GM12878 (cell line): ENCODE measurements around the gene USP12. TPM values are rescaled to one million over a fixed set of nuclear protein-coding genes. Genes with fewer than 3 reads are reported as not detected.

ENCODE experiments used
- ATAC-seq: fragments of 200-7000 bp; cut with Tn5 transposase; 3 replicates; pipeline ENCODE4 v1.9.1; 2020; ENCODE audit warnings: mild to moderate bottlenecking, moderate library complexity
- BruUV-seq: library from RNA; stranded (reverse); fragments of 400-500 nt; replicated peaks from 2 replicates; lab custom pipeline; 2021; lab: Mats Ljungman, UMichigan
- CTCF ChIA-PET: fragments of 300-600 bp; sonication (Branson Sonifier 250); formaldehyde crosslinking; extraction: SDS; loops from one replicate; lab custom pipeline; 2021; ENCODE audit warnings: inconsistent platforms; lab: Yijun Ruan, JAX
- POLR2A ChIA-PET: fragments of 350-600 bp; formaldehyde crosslinking; extraction: SDS; loops from one replicate; lab custom pipeline; 2021; ENCODE audit warnings: inconsistent platforms; lab: Charles Lee
- RAD21 ChIA-PET: fragments of 300-600 bp; sonication (Branson Sonifier 250); formaldehyde crosslinking; loops from one replicate; lab custom pipeline; 2023; ENCODE audit warnings: antibody characterized with exemption; ENCODE audit not compliant: unreplicated experiment; lab: Charles Lee
- SMC1A ChIA-PET: fragments of 300-600 bp; sonication (Branson Sonifier 250); formaldehyde crosslinking; loops from one replicate; lab custom pipeline; 2023; ENCODE audit not compliant: unreplicated experiment, uncharacterized antibody; lab: Charles Lee
- DNase-seq: peaks from one replicate; pipeline ENCODE4 v3.0.0-alpha.2; 2011; ENCODE audit warnings: low read depth, low spot score
- FAIRE-seq: peaks from 3 replicates; lab custom pipeline; 2011; peaks lifted over from hg19 to GRCh38; lab: Jason Lieb, UNC
- H2AFZ ChIP-seq: 2 replicates; pipeline ENCODE4 v1.6.0; 2011; ENCODE audit warnings: low read depth, low read length, control low read depth; ENCODE audit not compliant: control insufficient read depth
- H3K27ac ChIP-seq: 2 replicates; pipeline ENCODE4 v1.5.1; 2011; ENCODE audit warnings: control low read depth; ENCODE audit not compliant: control insufficient read depth, insufficient read depth
- H3K27me3 ChIP-seq, 2 experiments: replicated peaks in 1 of 2; 2 replicates each; pipeline versions ENCODE4 v1.6.0 to v1.6.1; 2011; ENCODE audit warnings: low read length in 1 of 2; ENCODE audit not compliant: control insufficient read depth in 2 of 2, insufficient read depth in 2 of 2
- H3K36me3 ChIP-seq, 2 experiments: 2 replicates each; pipeline ENCODE4 v1.5.1; 2011; ENCODE audit warnings: low read length in 1 of 2; ENCODE audit not compliant: control insufficient read depth in 2 of 2, insufficient read depth in 2 of 2
- H3K4me1 ChIP-seq: 2 replicates; pipeline ENCODE4 v1.6.1; 2011; ENCODE audit warnings: mild to moderate bottlenecking, low read length, moderate library complexity, mixed read lengths; ENCODE audit not compliant: control insufficient read depth, insufficient read depth
- H3K4me2 ChIP-seq: 2 replicates; pipeline ENCODE4 v1.6.0; 2011; ENCODE audit warnings: control low read depth; ENCODE audit not compliant: control insufficient read depth, insufficient read depth
- H3K4me3 ChIP-seq: fragments of 200-600 bp; sonication (generic); 2 replicates; pipeline ENCODE4 v1.5.1; 2016
- H3K79me2 ChIP-seq: 2 replicates; pipeline ENCODE4 v1.6.0; 2011; ENCODE audit warnings: low read length; ENCODE audit not compliant: control insufficient read depth, insufficient read depth
- H3K9ac ChIP-seq: 2 replicates; pipeline ENCODE4 v1.8.0; 2011; ENCODE audit warnings: low read length, control low read depth, mixed read lengths; ENCODE audit not compliant: control insufficient read depth, insufficient read depth
- H3K9me3 ChIP-seq: replicated peaks from 3 replicates; pipeline ENCODE4 v1.5.1; 2011; ENCODE audit warnings: mild to moderate bottlenecking, low read length; ENCODE audit not compliant: control insufficient read depth, insufficient read depth
- H4K20me1 ChIP-seq: 2 replicates; pipeline ENCODE4 v1.6.0; 2011; ENCODE audit not compliant: control insufficient read depth, insufficient read depth
- CEBPB ChIP-seq, 2 experiments: fragments of 150-350 bp in 1 of 2; IDR thresholded peaks; 2 replicates each; pipeline ENCODE4 v1.6.1; 2012 to 2014; ENCODE audit warnings: low read depth in 2 of 2, low read length in 2 of 2, borderline replicate concordance in 1 of 2, inconsistent platforms in 1 of 2
- IKZF1 ChIP-seq: fragments of 450-650 bp; conservative IDR thresholded peaks from 2 replicates; pipeline ENCODE4 v1.6.1; 2017; ENCODE audit warnings: antibody characterized with exemption, mild to moderate bottlenecking
- NR2F1 ChIP-seq: fragments of 450-650 bp; conservative IDR thresholded peaks from 2 replicates; pipeline ENCODE4 v1.6.1; 2017; ENCODE audit warnings: mild to moderate bottlenecking
- PKNOX1 ChIP-seq: fragments of 450-650 bp; IDR thresholded peaks from 2 replicates; pipeline ENCODE4 v1.6.1; 2016; ENCODE audit warnings: mild to moderate bottlenecking
- POLR2AphosphoS5 ChIP-seq: IDR thresholded peaks from 2 replicates; pipeline ENCODE4 v1.6.1; 2011; ENCODE audit warnings: mild to moderate bottlenecking, low read length, inconsistent platforms
- STAT3 ChIP-seq: IDR thresholded peaks from 2 replicates; pipeline ENCODE4 v1.6.1; 2011; ENCODE audit warnings: low read depth, low read length, improper control_type of control experiment
- ZBED1 ChIP-seq: IDR thresholded peaks from 2 replicates; pipeline ENCODE4 v1.6.1; 2016; ENCODE audit warnings: borderline replicate concordance
- ZNF217 ChIP-seq: fragments of 450-650 bp; IDR thresholded peaks from 2 replicates; pipeline ENCODE4 v1.6.1; 2017; ENCODE audit warnings: antibody characterized with exemption, mild to moderate bottlenecking
- ZNF24 ChIP-seq: fragments of 450-650 bp; IDR thresholded peaks from 2 replicates; pipeline ENCODE4 v1.6.1; 2017; ENCODE audit warnings: antibody characterized with exemption, mild to moderate bottlenecking
- WGBS: methylation state at CpG from one replicate; pipeline ENCODE4 v1.1.6; 2016; ENCODE audit warnings: low lambda C conversion rate; ENCODE audit not compliant: insufficient replicate concordance, insufficient coverage; ENCODE audit errors: missing lambda C conversion rate; 5-methylcytosine and 5-hydroxymethylcytosine counted together
- in situ Hi-C: fragments of 300-500 bp; cut with MboI; formaldehyde crosslinking; loops from 9 replicates; pipeline ENCODE4 v1.14.3; 2018; ENCODE audit warnings: mixed read lengths
- intact Hi-C: fragments of 100-400 bp; cut with micrococcal nuclease; formaldehyde crosslinking; loops from one replicate; pipeline ENCODE4 v1.14.2; 2022; ENCODE audit not compliant: unreplicated experiment
- polyA plus RNA-seq, 11 experiments: library from polyadenylated mRNA; depleted of rRNA in 4 of 11; unstranded in 6 of 11; stranded (reverse) in 5 of 11; fragments of >200 nt; fragmentation: Nextera tagmentation in 4 of 11; fragmentation: Illumina TruSeq in 1 of 11; extraction: Ambion mirVana in 4 of 11; extraction: Trizol in 1 of 11; gene quantifications; 1 replicate in 1 of 11; 2 replicates in 10 of 11; pipeline versions ENCODE4 v1.2.1 to v1.2.3, GENCODE V29; 2011 to 2016; ENCODE audit warnings: inconsistent platforms in 2 of 11, missing spikeins in 2 of 11, low read depth in 1 of 11
- total RNA-seq, 4 experiments: library from RNA; depleted of rRNA in 3 of 4; stranded (reverse); fragments of >200 nt in 3 of 4; fragmentation: Illumina TruSeq in 1 of 4; extraction: Trizol in 1 of 4; gene quantifications; 2 replicates each; pipeline versions ENCODE4 v1.2.1 to v1.2.3, GENCODE V29; 2013 to 2021

USP12 gene
- total and polyA plus RNA-seq, 10 of the 15 experiments (the other 5 are each of a cell fraction or from before 2014, with no cell fraction given), result 3.5 to 32.2 (median 24.6) TPM

- FAIRE-seq, result no peak
- TF ChIP-seq POLR2AphosphoS5, result no peak
- no peak for TF ChIP-seq STAT3
- no peak for TF ChIP-seq PKNOX1
- no peak for TF ChIP-seq CEBPB (IDR thresholded peaks at IDR 0.05; ENCODE audit: borderline replicate concordance in 1 of 2, low read depth in 2 of 2, low read length in 2 of 2)
- no peak for TF ChIP-seq NR2F1
- no peak for TF ChIP-seq ZBED1
- TF ChIP-seq IKZF1, result no peak
- Histone ChIP-seq H3K9me3 (no peaks in the 10 kb centered on the region), H3K9ac (no peak overlapping the region), H4K20me1 (no peaks in the 10 kb centered on the region), H3K4me3 (no peak overlapping the region), H3K27ac (no peak overlapping the region), H3K4me1 (no peaks in the 10 kb centered on the region), H3K4me2 (no peak overlapping the region), H2AFZ (no peak overlapping the region), H3K36me3 (peaks cover 3 to 5% of the 10 kb centered on the region in 2 experiments; a peak in 2 of 4 replicates), H3K27me3 (no peaks in the 10 kb centered on the region), H3K79me2 (no peaks in the 10 kb centered on the region; the same call in 1 of the 2 replicates)
- intact Hi-C loops, result no loop called here
- SMC1A ChIA-PET, result interaction anchor here (1.2 kb wide), 1 partner anchor 27 kb away, joined by 4 read pairs; no protein-coding TSS in a partner anchor
- POLR2A ChIA-PET, result no interaction called here
- BruUV-seq, result no TSS peak
- RAD21 ChIA-PET, result no interaction called here
- CTCF ChIA-PET, result no interaction called here
- 84% methylated on average over 4 of the region's 4 CpGs for WGBS
- in situ Hi-C loops, result no loop called here
- ATAC-seq, result no peak
- DNase-seq, result no peak
Measured at GRCh38 chr13:27104606-27105005, 67.0 kb downstream of the USP12 start.

GRCh38 chr13:27101847-27102246 lies 69.8 kb downstream of the USP12 start:
- Histone ChIP-seq H3K4me1 (no peaks in the 10 kb centered on the region; the same call in 1 of the 2 replicates), H3K9ac (no peak overlapping the region), H3K4me3 (no peak overlapping the region), H3K27me3 (no peaks in the 10 kb centered on the region), H3K4me2 (no peak overlapping the region), H3K79me2 (no peaks in the 10 kb centered on the region), H3K27ac (no peak overlapping the region), H4K20me1 (no peaks in the 10 kb centered on the region), H3K9me3 (no peaks in the 10 kb centered on the region), H2AFZ (no peak overlapping the region), H3K36me3 (peaks cover 3 to 10% of the 10 kb centered on the region in 2 experiments)
- CTCF ChIA-PET, result no interaction called here
- in situ Hi-C loops (no loop called here), intact Hi-C loops (no loop called here)
- 100% methylated on average over 3 of the region's 3 CpGs for WGBS
- TF ChIP-seq ZNF24, result peak; percentile 90
- no peak for TF ChIP-seq ZNF217
- ATAC-seq, result no peak
- FAIRE-seq, result no peak
- SMC1A ChIA-PET, result interaction anchor here (1.0 kb wide), 2 partner anchors 13 to 29 kb away, joined by 3 read pairs; no protein-coding TSS in a partner anchor
- RAD21 ChIA-PET, result no interaction called here
- POLR2A ChIA-PET, result interaction anchor here (0.6 kb wide), 1 partner anchor 66 kb away, joined by 3 read pairs; no protein-coding TSS in a partner anchor
- no peak for DNase-seq
- no TSS peak for BruUV-seq
